GM19043 (cell line): Measurements from ENCODE around the gene COA7.

ENCODE experiments used
- ATAC-seq: cut with Tn5 transposase; IDR thresholded peaks from one replicate; pipeline ENCODE4 v1.9.1; 2021; ENCODE audit warnings: low read depth; ENCODE audit not compliant: unreplicated experiment

The COA7 gene

DNA sequence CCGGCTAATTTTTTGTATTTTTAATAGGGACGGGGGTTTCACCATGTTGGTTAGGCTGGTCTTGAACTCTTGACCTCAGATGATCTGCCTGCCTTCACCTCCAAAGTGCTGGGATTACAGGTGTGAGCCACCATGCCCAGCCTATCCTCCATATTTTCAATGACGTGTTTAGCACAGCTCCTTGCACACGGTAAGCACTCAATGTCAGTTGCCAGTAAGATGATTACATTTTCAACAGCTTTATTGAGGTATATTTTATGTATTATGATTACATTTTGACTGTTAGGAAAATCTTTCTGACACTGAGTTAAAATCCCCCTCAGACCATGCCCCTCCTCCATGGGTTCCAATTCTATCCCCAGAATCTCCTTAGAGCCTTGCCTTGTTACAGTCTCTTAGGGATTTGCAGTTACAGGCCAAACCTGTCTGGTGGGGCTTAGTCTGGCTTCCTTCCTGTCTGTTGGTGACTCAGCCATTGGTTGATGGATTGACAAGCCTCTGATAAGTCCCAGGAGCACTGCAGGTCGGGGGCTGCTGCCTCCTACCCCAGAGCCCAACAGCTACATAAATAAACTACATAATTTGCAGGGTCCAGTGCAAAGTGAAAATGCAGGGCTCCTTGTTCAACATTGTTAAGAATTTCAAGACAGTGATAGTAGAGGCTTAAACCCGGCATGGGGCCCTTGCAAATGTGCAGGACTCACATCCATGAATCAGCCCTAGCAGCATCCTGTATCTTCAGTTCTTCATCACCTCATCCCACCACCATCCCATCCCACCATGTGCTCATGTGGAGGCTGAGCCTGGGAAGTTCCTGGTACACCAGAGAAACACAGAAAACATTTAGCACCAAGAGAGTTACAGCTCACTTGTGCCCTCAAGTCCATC, 23.4 kb downstream of the COA7 start:
- no peak for ATAC-seq

DNA sequence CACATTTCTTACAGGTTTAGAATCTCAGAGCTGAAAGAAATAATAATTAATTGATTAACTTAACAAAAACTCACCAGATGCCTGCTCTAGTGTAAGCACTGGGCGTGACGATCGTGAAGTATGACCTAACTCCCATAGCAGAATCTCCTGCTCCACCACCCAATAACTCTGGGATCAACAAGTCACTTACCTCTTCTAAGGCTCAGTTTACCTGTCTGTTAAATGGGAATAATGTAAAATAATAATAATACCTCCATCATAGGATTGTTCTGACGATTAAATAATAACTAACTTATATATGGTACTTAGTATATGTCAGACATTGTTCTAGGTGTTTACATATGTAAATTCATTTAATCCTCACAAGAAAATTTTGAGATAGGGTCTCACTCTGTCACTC, 24.6 kb downstream of the COA7 start:
- no peak for ATAC-seq

GRCh38 chr1:52672946-52673345, 25.2 kb downstream of the COA7 start:
- ATAC-seq = no peak

DNA sequence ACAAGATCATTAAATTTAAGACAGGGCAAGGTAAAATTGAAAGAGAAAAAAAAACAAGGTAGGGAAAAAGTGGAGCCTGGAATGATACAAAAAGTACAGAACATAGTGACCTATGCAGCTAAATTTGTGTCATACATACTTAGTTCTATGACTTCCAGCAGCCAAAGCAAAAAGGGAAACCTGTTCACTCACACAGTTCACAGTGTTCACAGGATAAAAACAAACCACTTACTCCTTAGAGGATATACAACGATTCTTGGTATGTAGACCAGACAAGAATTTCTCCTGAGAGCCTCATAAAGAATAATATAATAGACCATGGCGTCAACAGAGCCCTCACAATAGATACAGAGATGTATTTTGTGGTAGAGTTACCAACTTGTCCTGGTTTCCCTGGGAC, 27.5 kb downstream of the COA7 start:
- ATAC-seq = no peak

DNA sequence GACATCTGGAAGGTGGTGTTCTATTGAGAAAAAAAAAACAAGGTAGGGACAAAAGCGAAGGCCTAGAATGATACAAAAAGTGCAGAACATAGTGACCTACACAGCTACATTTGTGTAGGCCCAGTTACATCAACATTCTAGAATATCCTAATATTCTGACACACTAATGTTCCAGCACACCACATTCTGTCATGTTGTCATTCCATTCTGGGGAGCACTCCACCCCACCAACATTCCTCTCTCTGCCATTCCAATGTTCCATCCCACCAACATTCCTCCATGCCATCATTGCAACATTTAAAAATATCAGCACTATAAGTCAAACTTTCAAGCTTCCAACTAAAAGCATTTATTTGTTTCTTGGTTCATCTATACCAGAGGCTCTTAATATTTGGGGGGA, 28.5 kb downstream of the COA7 start:
- no peak for ATAC-seq

- no peak for ATAC-seq
Measured at GRCh38 chr1:52668711-52669110, 29.4 kb downstream of the COA7 start.

DNA sequence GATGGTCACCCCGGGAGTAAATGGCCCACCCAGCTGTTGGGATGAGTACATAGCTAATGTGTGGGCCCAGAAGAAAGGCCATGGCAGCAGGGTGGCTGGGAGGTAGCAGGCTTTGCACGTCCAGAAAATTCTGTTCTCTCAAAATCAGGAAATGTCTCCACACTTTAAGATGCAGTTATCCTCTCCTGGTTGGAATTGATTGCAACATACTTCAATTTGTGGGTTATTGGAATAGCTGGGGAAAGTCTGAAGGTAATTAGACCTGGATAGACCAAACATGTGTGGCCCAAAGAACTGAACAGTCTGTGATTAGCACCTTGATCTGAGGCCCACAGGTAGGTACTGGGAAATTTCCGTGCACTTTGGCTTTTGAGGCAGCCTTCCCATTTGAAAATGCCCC, 30.2 kb downstream of the COA7 start:
- no peak for ATAC-seq

GRCh38 chr1:52667290-52667689, 30.9 kb downstream of the COA7 start:
- no peak for ATAC-seq

DNA sequence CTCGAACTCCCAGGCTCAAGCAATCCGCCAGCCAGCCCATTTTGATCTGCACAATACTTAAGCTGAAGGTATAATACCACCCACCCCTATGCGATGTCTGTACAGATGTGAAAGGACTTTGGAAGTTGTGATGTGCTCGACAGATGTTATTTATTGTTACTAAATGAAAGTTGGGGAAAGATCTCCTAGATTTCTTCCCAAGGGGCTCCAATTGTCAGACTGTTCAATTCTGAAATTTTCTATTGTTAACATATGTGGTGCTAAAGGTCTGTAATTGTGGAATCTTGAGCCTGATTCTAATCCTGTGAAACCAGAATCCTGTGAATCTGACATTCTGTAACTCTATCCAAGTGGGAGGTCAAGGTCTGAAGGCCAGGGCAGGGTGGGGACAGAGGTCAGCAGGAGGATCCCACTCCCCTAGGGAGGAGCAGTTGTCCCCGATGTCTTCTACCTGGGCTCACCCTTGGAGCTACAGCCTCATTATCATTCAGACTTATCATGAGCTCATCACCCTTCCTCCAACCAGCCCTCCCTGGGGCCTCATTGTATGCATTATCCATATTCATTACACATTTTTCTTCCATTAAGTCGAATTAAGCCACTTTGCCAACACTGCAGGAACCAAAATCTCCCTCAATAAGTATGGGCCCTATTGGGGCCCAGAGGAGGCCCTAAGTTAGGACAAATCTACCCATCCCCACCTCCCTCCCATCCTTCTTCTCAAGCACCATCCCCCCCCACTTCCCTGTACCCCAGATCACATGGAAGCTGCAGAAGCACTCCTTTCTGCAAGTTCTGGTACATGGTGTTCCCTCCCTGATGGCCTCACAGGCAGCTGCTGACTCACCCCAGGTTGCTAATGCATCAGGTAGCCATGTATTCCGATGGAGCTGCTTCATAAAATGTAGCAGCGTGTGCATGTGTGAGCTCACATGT, 32.9 kb downstream of the COA7 start:
- no peak for ATAC-seq

GRCh38 chr1:52663716-52664115, 34.4 kb downstream of the COA7 start:
- ATAC-seq = no peak

- no peak for ATAC-seq
Measured at GRCh38 chr1:52662645-52663313, 35.4 kb downstream of the COA7 start.

GRCh38 chr1:52660807-52661206, 37.3 kb downstream of the COA7 start:
- ATAC-seq = no peak

DNA sequence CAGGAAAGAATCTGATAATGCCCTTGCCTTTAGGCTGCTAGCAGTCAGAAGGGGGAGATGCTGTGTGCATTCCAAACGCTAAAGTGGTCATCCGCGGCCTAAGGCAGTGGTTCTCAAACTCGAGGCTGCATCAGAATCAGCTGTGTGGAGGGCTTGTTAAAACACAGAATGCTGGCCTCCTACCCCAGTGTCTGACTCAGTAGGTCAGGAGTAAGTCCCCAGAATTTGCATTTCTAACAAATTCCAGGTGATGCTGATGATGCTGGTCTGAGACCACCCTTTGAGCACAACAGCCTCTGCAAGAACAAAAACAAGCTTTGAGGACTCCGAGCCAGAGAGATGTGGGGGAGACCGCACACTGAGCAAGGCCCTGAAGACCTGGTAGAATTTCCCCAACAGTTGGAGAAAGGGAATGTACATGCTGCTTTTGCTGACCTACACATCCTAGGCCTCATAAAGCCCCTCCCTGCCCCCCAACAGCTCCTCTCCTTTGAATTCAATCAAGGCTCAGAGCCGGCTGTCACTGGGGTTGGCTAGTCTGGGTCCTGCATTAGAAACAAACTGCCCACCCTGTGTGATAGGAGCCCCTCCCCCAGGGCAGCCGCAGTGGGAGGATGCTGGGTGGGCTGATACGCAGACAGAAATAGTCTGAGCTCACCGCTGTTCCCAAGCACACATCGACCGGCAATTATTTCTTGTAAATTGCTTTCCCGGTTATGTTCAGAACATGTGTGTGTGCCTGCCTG, 38.1 kb downstream of the COA7 start:
- ATAC-seq = no peak

DNA sequence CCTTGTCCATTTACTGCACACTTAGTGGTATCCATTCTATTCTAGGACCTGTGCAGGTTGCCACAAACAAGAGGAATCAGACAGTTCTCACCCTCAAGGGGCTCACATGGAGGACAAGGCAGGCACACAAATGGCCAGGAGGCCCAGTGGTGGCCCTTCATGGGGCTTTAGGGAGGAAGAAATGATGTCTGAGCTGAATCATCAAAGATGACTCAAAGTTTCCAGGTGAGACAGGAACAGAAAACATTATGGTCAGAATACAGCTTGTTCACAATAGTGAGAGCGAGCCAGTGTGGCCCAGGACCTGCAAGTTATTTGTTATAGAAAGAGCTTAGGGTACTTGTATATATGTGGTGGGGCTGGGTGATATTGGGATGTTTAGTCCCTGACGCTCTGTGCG, 38.8 kb downstream of the COA7 start:
- ATAC-seq = peak; percentile 78

DNA sequence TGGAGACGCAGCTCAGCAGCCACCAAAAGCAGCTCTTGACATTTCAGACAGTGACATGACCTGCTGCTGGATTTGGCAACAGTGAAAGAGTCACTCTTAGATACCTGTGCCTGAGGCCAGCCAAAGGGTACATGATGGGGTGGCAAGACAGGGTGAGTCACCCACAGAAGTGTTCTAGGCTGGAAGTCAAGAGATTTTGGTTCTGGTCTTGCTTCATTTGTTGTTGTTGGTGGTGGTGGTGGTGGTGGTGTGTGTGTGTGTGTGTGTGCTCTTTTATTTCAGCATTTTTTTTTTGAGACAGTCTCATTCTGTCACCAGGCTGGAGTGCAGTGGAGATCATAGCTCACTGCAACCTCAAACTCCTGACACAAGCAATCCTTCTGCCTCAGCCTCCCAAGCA, 39.4 kb downstream of the COA7 start:
- no peak for ATAC-seq

DNA sequence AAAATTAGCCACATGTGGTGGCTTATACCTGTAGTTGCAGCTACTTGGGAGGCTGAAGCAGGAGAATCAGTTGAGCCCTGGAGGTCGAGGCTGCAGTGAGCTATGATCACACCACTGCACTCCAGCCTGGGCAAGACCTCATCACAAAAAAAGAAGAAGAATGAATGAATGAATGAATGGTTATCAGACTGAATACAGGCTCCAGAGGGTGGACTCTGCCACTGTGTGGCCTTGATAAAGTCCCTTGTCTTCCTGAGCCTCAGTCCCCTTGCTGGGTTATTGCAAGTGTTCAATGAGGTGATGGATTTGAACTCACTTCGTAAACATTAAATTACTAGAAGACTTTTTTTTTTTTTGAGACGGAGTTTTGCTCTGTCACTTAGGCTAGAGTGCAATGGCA, 40.4 kb downstream of the COA7 start:
- ATAC-seq = no peak

- ATAC-seq = no peak
Measured at GRCh38 chr1:52654063-52654462, 44.1 kb downstream of the COA7 start.

GRCh38 chr1:52653207-52653849, 44.8 kb downstream of the COA7 start:
- no peak for ATAC-seq

- ATAC-seq = no peak
Measured at GRCh38 chr1:52651904-52652303, 46.2 kb downstream of the COA7 start.

- no peak for ATAC-seq
Measured at GRCh38 chr1:52645261-52645660, 52.9 kb downstream of the COA7 start.
